ENCODE measurements around the gene ERC2.

DNA sequence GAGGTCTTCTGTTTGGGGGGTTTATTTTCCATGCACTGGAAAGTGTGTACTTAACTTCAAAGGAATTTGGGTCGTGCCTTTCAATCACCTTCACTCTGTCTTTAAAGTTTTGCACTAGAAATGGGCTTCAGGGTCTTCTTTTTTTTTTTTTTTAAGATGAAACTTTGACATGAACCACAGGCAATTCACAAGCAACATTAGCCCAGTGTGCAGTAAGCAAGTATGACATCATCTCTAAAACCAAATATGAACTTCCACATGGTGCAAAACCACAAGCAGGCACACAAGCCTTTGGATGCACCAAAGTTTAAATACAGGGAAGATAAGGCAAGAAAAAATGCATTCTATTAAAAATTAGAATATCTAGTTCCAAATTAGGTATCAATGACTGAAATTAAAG, 381.9 kb downstream of the ERC2 start:
- no peak for TF ChIP-seq CTCF (IDR thresholded peaks at IDR 0.05)
- TF ChIP-seq POLR2A (IDR thresholded peaks at IDR 0.05) = no peak
- TF ChIP-seq EP300 (IDR thresholded peaks at IDR 0.05) = no peak

Data from upper lobe of left lung (tissue), 4 donors.